HG02938 (cell line): Measurements from ENCODE around the gene CACNB3.
"Not testable (repeated sequence)": the region's sequence is repeated elsewhere in the genome, so short reads cannot be mapped to it uniquely, and the experiment has no call there.

ENCODE experiments used
- ATAC-seq: cut with Tn5 transposase; IDR thresholded peaks from one replicate; pipeline ENCODE4 v1.9.1; 2021; ENCODE audit warnings: mild to moderate bottlenecking, moderate library complexity; ENCODE audit not compliant: unreplicated experiment

CACNB3 gene

DNA sequence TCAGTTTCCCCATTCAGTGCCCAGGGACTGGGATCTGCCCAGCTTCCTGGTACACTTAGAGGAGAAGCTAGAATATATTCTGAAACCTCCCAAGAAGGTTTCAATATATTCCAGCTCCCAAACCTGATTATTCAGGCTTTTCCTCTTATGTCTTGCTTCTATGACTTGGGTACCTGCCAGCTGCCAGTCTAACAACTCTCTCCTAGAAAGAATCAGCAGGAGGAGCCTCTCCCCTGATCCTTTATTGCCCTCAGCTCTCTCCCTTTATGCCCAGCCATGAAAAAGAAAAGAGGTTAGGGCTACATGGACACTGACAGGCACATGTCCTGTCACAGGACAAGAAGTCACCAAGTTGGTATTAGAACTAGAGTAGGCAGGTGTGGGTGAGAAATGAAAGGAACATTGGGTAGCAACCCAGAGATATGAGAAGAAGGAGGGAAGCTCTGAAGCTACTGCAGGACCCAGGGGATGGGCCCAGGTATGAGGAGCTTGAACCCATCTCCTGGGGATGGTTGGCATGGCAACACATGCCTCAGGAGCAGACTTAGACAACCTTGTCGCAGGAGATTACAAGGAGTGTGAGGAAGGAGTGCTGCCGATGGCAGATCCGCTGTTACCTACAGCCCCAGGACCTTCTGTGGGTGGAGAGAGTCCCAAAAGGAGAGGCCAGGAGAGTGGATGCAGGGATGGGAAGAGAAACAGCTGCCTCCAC is 2.0 kb upstream of the CACNB3 start:
- ATAC-seq = no peak

- no peak for ATAC-seq
Observed at GRCh38 chr12:48818831-48819590, 715 bp downstream of the CACNB3 start.

DNA sequence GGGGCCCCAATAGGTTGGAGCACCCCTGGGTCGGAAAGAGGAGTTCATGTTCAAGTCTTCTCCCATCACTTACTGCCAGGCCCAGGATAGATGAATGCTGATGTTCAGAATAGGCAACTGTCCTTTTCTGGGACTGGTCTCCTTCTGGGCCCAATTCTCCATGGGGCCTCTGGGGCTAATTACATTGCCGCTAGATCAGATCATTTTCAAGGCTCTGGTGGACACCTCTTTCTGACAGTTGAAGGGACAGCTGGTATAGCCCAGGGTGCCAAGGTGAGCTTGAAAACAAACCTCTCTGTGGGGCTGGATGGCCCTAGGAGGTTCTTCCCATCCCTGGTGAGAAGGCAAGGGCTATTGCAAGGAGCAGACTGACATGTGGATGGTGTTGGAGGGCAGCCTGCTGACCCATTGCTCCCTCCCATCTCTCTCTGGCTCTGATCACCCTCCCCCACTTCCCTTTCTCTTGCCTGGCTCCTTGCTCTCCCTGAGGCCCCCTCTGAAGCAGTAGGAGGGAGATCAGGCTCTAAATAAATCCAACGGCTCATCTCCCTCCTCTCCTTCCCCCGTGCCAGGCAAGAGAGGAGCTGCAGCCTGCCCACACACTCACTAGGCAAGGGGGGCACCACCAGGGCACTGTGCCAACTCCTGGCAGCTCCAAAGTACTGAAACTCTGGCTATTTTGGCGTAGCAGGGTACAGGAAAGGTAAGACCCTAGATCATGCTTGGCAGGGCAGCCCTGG is 1.9 kb downstream of the CACNB3 start:
- no peak for ATAC-seq

GRCh38 chr12:48822139-48822538 is 3.8 kb downstream of the CACNB3 start:
- ATAC-seq = no peak

DNA sequence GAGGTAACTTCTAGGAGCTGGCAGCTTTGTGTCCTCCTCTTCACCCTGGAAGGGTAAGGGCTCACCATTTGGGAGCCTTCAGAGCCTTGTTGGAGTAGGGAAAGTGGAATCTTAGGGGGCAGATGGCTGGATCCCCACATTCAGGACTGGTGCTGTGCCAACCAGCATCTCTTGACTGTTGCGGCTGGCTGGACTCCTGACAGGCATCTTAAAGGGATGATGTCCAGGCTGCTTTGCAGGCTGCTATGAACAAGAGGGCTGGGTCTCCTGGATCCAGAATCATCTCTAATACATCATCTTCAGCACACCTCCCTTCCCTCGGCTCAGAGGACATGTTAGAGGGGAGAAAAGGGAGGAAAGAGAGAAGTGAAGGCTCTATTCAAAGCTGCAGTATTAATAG is 4.4 kb downstream of the CACNB3 start:
- no peak for ATAC-seq

GRCh38 chr12:48823281-48823680 is 5.0 kb downstream of the CACNB3 start:
- ATAC-seq = no peak

DNA sequence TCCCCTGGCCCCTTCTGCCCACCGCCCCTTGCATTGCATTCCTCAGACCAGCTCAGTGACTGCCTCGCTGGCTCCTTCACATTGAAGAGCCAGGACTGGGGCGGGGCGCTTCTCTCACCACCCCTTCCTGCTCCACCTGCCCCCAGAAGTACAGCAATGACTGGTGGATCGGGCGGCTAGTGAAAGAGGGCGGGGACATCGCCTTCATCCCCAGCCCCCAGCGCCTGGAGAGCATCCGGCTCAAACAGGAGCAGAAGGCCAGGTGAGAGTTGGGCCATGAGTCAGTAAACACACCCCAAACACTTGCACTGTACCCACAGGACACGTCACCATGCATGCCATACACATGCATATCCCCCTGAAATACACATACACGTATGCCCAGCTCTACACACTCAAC is 5.8 kb downstream of the CACNB3 start:
- ATAC-seq = no peak

DNA sequence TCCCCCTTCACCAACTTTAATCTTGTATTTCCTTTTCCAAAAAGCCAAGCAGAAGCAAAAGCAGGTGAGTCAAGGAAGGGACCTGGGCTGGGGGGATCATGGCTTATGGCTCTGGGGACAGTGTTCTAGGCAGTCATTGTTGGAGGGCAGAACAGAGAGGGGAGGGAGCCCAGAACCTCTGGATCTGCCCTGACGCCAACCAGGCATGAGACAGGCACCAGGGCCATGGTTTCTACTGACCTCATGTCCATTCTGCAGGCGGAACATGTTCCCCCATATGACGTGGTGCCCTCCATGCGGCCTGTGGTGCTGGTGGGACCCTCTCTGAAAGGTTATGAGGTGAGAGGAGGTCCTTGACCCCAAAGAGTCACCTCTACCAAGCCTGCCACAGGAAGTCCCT is 6.6 kb downstream of the CACNB3 start:
- ATAC-seq = no peak

- no peak for ATAC-seq
Observed at GRCh38 chr12:48826209-48826855, 8.0 kb downstream of the CACNB3 start.

DNA sequence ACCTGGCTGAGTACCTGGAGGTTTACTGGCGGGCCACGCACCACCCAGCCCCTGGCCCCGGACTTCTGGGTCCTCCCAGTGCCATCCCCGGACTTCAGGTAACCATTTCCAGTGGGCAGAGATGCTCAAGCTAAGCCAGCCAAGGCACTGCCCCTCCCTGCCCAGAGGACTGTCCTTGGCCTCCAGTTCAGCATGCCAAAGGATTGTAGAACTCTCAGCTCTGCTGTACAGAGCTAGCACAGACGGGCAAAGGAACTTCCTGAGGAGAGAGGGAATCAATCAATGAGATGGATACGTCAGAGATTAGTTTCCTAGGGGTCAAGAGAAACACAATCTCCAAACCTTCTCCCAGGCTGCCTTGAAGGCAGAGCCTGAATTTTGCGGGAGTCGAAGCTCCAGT is 8.7 kb downstream of the CACNB3 start:
- ATAC-seq = no peak

- no peak for ATAC-seq
Observed at GRCh38 chr12:48827513-48828096, 9.3 kb downstream of the CACNB3 start.

DNA sequence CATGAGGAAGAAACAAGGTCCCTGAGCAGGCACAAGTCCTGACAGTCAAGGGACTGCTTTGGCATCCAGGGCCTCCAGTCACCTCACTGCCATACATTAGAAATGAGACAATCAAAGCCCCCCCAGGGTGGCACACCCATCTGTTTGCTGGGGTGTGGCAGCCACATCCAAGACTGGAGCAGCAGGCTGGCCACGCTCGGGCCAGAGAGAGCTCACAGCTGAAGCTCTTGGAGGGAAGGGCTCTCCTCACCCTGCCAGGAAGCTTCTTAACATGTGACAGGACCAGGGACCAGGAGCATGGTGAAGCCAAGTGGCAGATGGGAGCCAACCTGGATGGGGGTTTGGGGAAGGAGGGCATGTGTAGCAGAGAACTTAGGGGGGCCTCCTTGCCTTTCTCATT is 10.0 kb downstream of the CACNB3 start:
- no peak for ATAC-seq

DNA sequence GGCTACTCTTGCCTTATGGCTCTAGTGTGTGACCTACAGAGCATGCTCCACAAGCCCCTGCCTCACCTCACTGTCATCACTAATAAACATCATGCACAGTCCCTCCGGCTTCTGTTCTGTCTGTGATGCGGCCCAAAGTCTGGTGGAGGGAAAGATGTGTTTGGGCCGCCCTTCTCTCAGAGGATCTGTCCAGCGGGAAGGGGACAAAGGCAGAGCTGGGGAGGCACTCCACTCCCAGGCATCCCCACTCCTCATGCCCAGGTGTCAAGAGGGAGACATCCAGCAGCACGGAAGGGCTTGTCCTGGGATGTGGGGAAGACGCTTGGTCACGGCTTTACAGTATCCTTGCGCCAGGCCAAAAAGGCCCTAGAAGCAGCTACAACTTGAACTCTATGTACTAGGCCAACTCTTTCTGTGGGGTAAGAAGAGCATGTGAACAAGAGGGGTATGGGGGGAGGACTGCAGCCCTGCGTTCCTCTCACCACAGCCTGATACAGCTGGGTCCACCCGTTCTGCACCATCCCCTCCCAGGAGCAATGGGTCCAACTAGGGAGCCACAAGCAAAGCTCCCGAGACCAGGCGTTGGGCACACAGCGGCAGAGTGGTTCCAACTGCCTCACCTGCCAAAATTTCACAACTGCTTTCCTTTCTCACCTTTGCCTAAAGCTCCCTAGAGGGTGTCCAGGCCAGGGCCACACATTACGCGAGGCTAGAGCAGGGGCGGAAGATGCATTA is 10.7 kb downstream of the CACNB3 start:
- no peak for ATAC-seq

DNA sequence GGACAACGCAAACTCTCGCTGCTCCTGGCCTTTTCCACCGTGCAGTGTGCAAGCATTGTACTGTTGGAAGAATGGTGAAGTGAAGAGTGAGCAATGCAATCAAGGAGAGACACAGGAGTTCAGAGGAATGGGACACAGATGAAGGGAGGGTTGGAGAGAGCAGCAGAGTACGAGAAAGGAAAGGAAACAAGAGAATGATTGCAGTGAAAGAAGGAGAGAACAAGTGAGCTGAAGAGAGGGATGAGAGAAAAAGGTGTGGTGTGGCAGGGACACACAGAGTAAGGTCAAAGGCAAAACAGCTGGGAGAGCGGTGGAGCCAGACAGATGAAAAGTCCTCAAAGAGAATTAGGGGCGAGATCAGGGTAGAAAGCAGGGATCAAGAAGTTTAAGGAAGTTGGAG is 13.0 kb downstream of the CACNB3 start:
- ATAC-seq = no peak

GRCh38 chr12:48832321-48833060 is 14.2 kb downstream of the CACNB3 start:
- ATAC-seq = no peak

DNA sequence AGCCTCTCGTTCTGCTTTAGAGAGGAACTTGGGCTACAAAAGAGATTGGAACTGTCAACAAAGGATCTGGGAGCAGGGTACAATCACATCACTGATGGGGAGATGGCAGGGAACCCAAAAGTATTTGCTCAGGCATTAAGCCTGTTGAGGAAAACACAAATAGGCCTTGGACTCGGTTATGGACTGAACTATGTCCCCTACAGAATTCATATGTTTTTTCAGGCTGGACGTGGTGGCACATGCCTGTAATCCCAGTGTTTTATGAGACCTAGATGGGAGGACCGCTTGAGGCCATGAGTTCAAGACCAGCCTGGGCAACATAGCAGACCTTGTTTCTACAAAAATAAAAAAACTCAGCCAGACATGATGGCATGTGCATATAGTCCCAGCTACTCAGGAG is 19.8 kb downstream of the CACNB3 start:
- no peak for ATAC-seq

DNA sequence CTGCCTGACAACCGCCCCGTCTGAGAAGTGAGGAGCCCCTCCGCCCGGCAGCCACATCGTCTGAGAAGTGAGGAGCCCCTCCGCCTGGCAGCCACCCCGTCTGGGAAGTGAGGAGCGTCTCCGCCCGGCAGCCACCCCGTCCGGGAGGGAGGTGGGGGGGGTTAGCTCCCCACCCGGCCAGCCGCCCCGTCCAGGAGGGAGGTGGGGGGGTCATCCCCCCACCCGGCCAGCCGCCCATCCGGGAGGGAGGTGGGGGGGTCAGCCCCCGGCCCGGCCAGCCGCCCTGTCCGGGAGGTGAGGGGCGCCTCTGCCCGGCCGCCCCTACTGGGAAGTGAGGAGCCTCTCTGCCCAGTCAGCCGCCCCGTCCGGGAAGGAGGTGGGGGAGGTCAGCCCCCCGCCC is 23.7 kb downstream of the CACNB3 start:
- not testable (repeated sequence) for ATAC-seq

DNA sequence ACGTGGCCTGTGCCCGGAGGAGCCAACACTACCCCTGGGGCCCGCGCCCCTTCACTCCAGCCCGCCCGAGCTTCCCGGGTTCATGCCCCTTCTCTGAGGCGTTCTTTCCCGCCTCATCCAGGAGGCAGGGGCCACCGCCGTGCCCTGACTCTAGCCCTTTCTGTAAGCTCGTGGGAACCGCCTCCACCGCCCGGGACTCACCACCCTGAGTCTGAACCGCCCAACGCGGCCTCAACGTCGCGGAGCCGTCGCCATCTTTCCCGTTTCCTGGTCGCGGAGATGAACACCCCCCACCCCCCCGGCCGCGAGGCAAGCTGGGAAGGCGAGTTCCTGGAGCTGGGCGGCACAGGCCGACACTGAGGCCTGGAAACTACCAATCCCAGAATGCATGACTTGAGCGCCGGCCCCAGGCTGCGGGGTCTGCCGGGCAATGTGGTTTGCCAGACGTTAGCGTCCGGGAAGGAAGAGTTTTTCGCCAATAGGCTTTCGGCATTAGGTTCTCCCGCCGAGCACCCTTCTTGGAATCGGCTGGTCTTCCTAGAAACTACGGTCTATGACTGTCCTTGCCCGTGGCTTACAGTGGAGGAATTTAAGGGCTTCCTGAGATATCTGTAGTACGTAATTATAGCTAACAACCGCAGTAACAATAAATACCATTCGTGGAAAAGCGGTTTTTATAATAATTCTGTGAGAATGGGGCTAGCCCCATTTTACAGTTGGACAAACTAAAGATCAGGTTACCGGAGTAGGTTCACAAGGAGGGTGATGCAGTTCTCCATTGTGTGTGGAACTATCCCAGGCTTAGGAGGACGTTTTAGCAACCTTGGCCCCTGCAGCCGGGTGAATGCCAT is 33.8 kb downstream of the CACNB3 start, which contains the start of gene DDX23:
TSS of gene DDX23 (minus strand) at position 281 of the 851 bp plus-strand sequence. CDS start 6,381 bp downstream, outside the sequence.
- ATAC-seq = peak; percentile 96
